B cell (primary cell): ENCODE data around the gene ITGAE. TPM values are rescaled to one million over a fixed set of nuclear protein-coding genes. Genes with fewer than 3 reads are reported as not detected.
"Not testable (repeated sequence)": the region's sequence is repeated elsewhere in the genome, so short reads cannot be mapped to it uniquely, and the experiment has no call there.

Experiments used
- ATAC-seq: fragments of 200-7000 bp; cut with Tn5 transposase; one replicate; pipeline ENCODE4 v1.10.0; 2021; ENCODE audit warnings: low read depth, mild to moderate bottlenecking, moderate number of reproducible peaks, moderate library complexity
- CTCF ChIA-PET: fragments of 350-600 bp; sonication (Branson Sonifier 250); formaldehyde crosslinking; loops from one replicate; lab custom pipeline; 2021; ENCODE audit warnings: antibody characterized with exemption, inconsistent platforms; lab: Charles Lee
- POLR2A ChIA-PET: fragments of 350-600 bp; sonication (Branson Sonifier 250); formaldehyde crosslinking; loops from one replicate; lab custom pipeline; 2021; ENCODE audit warnings: antibody characterized with exemption; lab: Charles Lee
- DNase-seq: peaks from one replicate; pipeline ENCODE4 v3.0.0; 2013
- H2AFZ ChIP-seq: 2 replicates; pipeline ENCODE4 v1.6.1; 2012; ENCODE audit warnings: mild to moderate bottlenecking, low read depth, low read length; ENCODE audit not compliant: insufficient read depth, poor library complexity, severe bottlenecking
- H3K27ac ChIP-seq, 2 donors: 1 replicate in 1 of 2; 2 replicates in 1 of 2; pipeline ENCODE4 v1.5.1; 2012 to 2013; ENCODE audit warnings: low read length in 2 of 2, mild to moderate bottlenecking in 2 of 2, moderate library complexity in 1 of 2
- H3K27me3 ChIP-seq, 4 experiments: fragments of 200-600 bp in 1 of 4; sonication (generic) in 1 of 4; replicated peaks in 1 of 4; 1 replicate in 2 of 4; 2 replicates in 2 of 4; pipeline versions ENCODE4 v1.6.1 to v1.7.0; 2013 to 2016; ENCODE audit warnings: low read length in 3 of 4, mild to moderate bottlenecking in 2 of 4, mixed read lengths in 1 of 4, moderate library complexity in 1 of 4; ENCODE audit not compliant: insufficient read depth in 4 of 4, control insufficient read depth in 3 of 4; ENCODE audit errors: control extremely low read depth in 1 of 4
- H3K36me3 ChIP-seq, 2 experiments: replicated peaks in 1 of 2; 1 replicate in 1 of 2; 2 replicates in 1 of 2; pipeline versions ENCODE4 v1.6.1 to v1.7.1; 2013; ENCODE audit warnings: low read length in 1 of 2; ENCODE audit not compliant: insufficient read depth in 2 of 2, control insufficient read depth in 1 of 2; ENCODE audit errors: control extremely low read depth in 1 of 2, extremely low read depth in 1 of 2
- H3K4me1 ChIP-seq, 2 donors: fragments of 200-600 bp in 1 of 2; sonication (generic) in 1 of 2; 1 replicate in 1 of 2; 2 replicates in 1 of 2; pipeline versions ENCODE4 v1.5.1 to v1.6.1; 2013 to 2017; ENCODE audit warnings: low read length in 2 of 2; ENCODE audit not compliant: control insufficient read depth in 2 of 2, insufficient read depth in 2 of 2
- H3K4me2 ChIP-seq: replicated peaks from 2 replicates; pipeline ENCODE3; 2012; ENCODE audit warnings: mild to moderate bottlenecking, low read depth, low read length; ENCODE audit not compliant: poor library complexity, severe bottlenecking
- H3K4me3 ChIP-seq, 5 experiments: fragments of 200-600 bp in 1 of 5; sonication (generic) in 1 of 5; 1 replicate in 3 of 5; 2 replicates in 2 of 5; pipeline versions ENCODE4 v1.5.1 to v1.7.0; 2011 to 2016; ENCODE audit warnings: low read length in 4 of 5, mild to moderate bottlenecking in 4 of 5, low read depth in 2 of 5, control low read depth in 1 of 5, moderate library complexity in 1 of 5; ENCODE audit not compliant: insufficient read depth in 1 of 5; ENCODE audit errors: control extremely low read depth in 1 of 5, extremely low read depth in 1 of 5
- H3K79me2 ChIP-seq: fragments of 200-600 bp; sonication (generic); one replicate; pipeline ENCODE4 v1.6.0; 2016; ENCODE audit warnings: low read length; ENCODE audit not compliant: control insufficient read depth, insufficient read depth
- H3K9ac ChIP-seq: fragments of 200-600 bp; sonication (generic); 2 replicates; pipeline ENCODE4 v1.6.1; 2017; ENCODE audit warnings: mild to moderate bottlenecking, low read length, moderate library complexity
- H3K9me3 ChIP-seq, 3 donors: one replicate each; pipeline versions ENCODE4 v1.6.1 to v1.7.1; 2013; ENCODE audit warnings: low read length in 2 of 3; ENCODE audit not compliant: control insufficient read depth in 2 of 3, insufficient read depth in 1 of 3; ENCODE audit errors: control extremely low read depth in 1 of 3
- H4K20me1 ChIP-seq: 2 replicates; pipeline ENCODE4 v1.6.0; 2012; ENCODE audit warnings: mild to moderate bottlenecking, low read length; ENCODE audit not compliant: insufficient read depth, control insufficient read depth, poor library complexity, severe bottlenecking
- H3K27ac Mint-ChIP-seq: one replicate; pipeline ENCODE4 v1.8.0; 2021; ENCODE audit warnings: mixed read lengths
- H3K27me3 Mint-ChIP-seq: one replicate; pipeline ENCODE4 v1.8.0; 2021; ENCODE audit warnings: mixed read lengths
- H3K4me1 Mint-ChIP-seq: one replicate; pipeline ENCODE4 v1.8.0; 2021; ENCODE audit warnings: mixed read lengths
- H3K4me3 Mint-ChIP-seq: one replicate; pipeline ENCODE4 v1.8.0; 2021; ENCODE audit warnings: mixed read lengths
- H3K9me3 Mint-ChIP-seq: one replicate; pipeline ENCODE4 v1.8.0; 2022; ENCODE audit warnings: mixed read lengths; ENCODE audit not compliant: insufficient read depth
- EZH2 ChIP-seq: IDR thresholded peaks from 2 replicates; pipeline ENCODE4 v1.6.1; 2012; ENCODE audit warnings: borderline replicate concordance, low read depth, mild to moderate bottlenecking, moderate library complexity, low read length; ENCODE audit not compliant: insufficient read depth, poor library complexity, severe bottlenecking
- WGBS: methylation state at CpG from one replicate; pipeline ENCODE4 v1.1.5; 2013; ENCODE audit warnings: missing lambda C conversion rate; ENCODE audit not compliant: insufficient coverage; 5-methylcytosine and 5-hydroxymethylcytosine counted together
- intact Hi-C: fragments of 100-400 bp; cut with micrococcal nuclease; formaldehyde crosslinking; loops from one replicate; pipeline ENCODE4 v1.10.0; 2022
- polyA plus RNA-seq: library from polyadenylated mRNA; depleted of rRNA; stranded (reverse); fragments of >200 nt; gene quantifications from 2 replicates; pipeline ENCODE4 v1.2.3, GENCODE V29; 2012
- total RNA-seq, 2 donors: library from RNA; stranded (reverse); fragments of 120-200 nt in 1 of 2; gene quantifications; 1 replicate in 1 of 2; 2 replicates in 1 of 2; pipeline versions ENCODE4 v1.2.3 to v1.2.4, GENCODE V29; 2013 to 2022
- TF ChIP-seq, protein P1 (sequence below): fragments of 200-600 bp; IDR thresholded peaks from one replicate; pipeline ENCODE4 v1.8.0; 2022; ENCODE audit warnings: antibody characterized with exemption, mild to moderate bottlenecking

Gene ITGAE
- total and polyA plus RNA-seq, 2 donors (not counting 1 experiment from before 2014, with no cell fraction given): 48.2 to 95.6 TPM

DNA sequence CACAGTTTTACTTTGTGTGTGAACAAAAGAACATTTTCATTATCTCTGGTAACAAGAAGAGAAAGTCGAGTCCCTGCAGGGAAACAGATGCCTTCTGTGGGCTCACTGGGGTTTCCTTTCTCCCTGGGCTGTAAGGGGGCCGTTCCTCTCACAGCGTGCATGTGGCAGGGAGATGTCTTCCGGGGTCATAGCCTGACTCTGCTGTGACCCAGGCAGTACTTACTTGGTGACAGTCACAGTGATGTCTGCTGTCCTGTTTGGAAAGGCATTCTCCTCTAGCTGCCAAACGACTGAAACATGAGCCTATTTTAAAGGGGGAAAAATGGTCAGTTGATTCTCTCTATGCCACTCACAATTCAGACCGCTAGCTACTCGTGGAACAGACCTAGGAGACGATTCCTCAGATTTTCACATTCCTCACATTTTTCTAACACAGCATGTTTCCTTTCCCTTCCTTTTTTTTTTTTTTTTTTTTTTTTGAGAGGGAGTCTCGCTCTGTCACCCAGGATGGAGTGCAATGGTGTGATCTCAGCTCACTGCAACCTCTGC, 70.0 kb downstream of the ITGAE start:
- TF ChIP-seq, protein P1, sequence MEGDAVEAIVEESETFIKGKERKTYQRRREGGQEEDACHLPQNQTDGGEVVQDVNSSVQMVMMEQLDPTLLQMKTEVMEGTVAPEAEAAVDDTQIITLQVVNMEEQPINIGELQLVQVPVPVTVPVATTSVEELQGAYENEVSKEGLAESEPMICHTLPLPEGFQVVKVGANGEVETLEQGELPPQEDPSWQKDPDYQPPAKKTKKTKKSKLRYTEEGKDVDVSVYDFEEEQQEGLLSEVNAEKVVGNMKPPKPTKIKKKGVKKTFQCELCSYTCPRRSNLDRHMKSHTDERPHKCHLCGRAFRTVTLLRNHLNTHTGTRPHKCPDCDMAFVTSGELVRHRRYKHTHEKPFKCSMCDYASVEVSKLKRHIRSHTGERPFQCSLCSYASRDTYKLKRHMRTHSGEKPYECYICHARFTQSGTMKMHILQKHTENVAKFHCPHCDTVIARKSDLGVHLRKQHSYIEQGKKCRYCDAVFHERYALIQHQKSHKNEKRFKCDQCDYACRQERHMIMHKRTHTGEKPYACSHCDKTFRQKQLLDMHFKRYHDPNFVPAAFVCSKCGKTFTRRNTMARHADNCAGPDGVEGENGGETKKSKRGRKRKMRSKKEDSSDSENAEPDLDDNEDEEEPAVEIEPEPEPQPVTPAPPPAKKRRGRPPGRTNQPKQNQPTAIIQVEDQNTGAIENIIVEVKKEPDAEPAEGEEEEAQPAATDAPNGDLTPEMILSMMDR: no peak
- TF ChIP-seq EZH2: no peak
- no peak for ATAC-seq
- no peak overlapping the region for H3K9ac ChIP-seq
- peaks cover 23% of the 10 kb centered on the region for H3K79me2 ChIP-seq
- POLR2A ChIA-PET: interaction anchor here (0.5 to 1.2 kb wide), 4 partner anchors 8 to 976 kb away, joined by 3 to 7 read pairs (median 4); partner anchors contain the start of gene HASPIN
- 72% methylated on average over 5 of the region's 9 CpGs for WGBS
- H3K27me3 ChIP-seq: no peaks in the 10 kb centered on the region
- H2AFZ ChIP-seq: no peak overlapping the region
- no peak overlapping the region for H3K4me2 ChIP-seq
- intact Hi-C loops: loop anchor here (10.0 kb wide), 1 partner anchor 344 kb away; no protein-coding TSS in a partner anchor
- no peaks in the 10 kb centered on the region for H3K27me3 Mint-ChIP-seq
- H3K4me1 ChIP-seq: peaks cover 19 to 41% of the 10 kb centered on the region in 2 donors
- H3K27ac Mint-ChIP-seq: peak overlapping the region; percentile 6
- H3K9me3 Mint-ChIP-seq: no peaks in the 10 kb centered on the region
- no peak overlapping the region for H3K4me3 Mint-ChIP-seq
- peaks cover 45% of the 10 kb centered on the region for H3K4me1 Mint-ChIP-seq
- H3K27ac ChIP-seq: no peak overlapping the region
- no peak for DNase-seq
- CTCF ChIA-PET: interaction anchor here (0.6 to 13.4 kb wide), 8 partner anchors 20 to 136 kb away, joined by 3 to 184 read pairs (median 13); partner anchors contain the start of genes NCBP3 and P2RX5
- no peaks in the 10 kb centered on the region for H4K20me1 ChIP-seq
- no peaks in the 10 kb centered on the region for H3K9me3 ChIP-seq
- no peak overlapping the region for H3K4me3 ChIP-seq
- H3K36me3 ChIP-seq: no peaks in the 10 kb centered on the region

DNA sequence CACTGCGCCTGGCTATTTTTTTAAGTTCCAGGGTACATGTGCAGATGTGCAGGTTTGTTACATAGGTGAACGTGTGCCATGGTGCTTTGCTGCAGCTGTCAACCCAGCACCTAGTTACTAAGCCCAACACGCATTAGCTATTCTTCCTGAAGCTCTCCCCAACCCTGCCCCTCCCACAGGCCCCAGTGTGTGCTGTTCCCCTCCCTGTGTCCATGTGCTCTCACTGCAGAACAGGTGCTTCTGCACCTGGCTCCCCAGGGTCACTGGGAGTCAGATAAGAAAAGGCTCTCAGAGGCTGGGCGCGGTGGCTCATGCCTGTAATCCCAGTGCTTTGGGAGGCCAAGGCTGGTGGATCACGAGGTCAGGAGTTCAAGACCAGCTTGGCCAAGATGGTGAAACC, 71.1 kb downstream of the ITGAE start:
- Mint-ChIP-seq H3K9me3 (no peaks in the 10 kb centered on the region), H3K27ac (no peak overlapping the region), H3K4me3 (no peak overlapping the region), H3K4me1 (peaks cover 55% of the 10 kb centered on the region), H3K27me3 (no peaks in the 10 kb centered on the region)
- intact Hi-C loops: loop anchor here (10.0 kb wide), 1 partner anchor 345 kb away; no protein-coding TSS in a partner anchor
- POLR2A ChIA-PET: interaction anchor here (0.5 kb wide), 1 partner anchor 176 kb away, joined by 5 read pairs; no protein-coding TSS in a partner anchor
- ATAC-seq (no peak), DNase-seq (no peak)
- Histone ChIP-seq H3K9me3 (no peaks in the 10 kb centered on the region), H3K79me2 (peaks cover 34% of the 10 kb centered on the region), H3K4me2 (no peak overlapping the region), H3K9ac (no peak overlapping the region), H3K4me1 (peaks cover 20 to 44% of the 10 kb centered on the region in 2 donors), H2AFZ (no peak overlapping the region), H4K20me1 (no peaks in the 10 kb centered on the region), H3K27ac (no peak overlapping the region), H3K27me3 (no peaks in the 10 kb centered on the region), H3K36me3 (no peaks in the 10 kb centered on the region), H3K4me3 (no peak overlapping the region)
- no peak for TF ChIP-seq EZH2
- TF ChIP-seq, protein P1: no peak
- WGBS: 88% methylated on average over 5 of the region's 6 CpGs
- CTCF ChIA-PET: interaction anchor here (1.2 to 13.4 kb wide), 7 partner anchors 9 to 98 kb away, joined by 3 to 184 read pairs (median 6); partner anchors contain the start of gene P2RX5

DNA sequence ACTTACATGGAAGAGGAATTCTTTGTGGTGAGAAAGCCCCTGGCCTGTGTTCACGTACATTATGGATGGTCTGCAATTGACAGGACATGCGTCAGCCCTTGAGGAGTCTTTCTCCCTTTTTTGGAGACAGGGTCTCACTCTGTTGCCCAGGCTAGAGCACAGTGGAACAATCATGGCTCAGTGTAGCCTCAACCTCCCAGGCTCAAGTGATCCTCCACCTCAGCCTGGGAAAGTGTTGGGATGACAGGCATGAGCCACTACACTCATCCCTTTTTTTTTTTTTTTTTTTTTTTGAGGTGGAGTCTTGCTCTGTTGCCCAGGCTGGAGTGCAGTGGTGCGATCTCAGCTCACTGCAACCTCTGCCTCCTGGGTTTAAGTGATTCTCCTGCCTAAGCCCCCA, 72.9 kb downstream of the ITGAE start:
- H3K9me3 Mint-ChIP-seq, H3K4me3 Mint-ChIP-seq, H3K27ac Mint-ChIP-seq, H4K20me1 ChIP-seq, H3K36me3 ChIP-seq, H3K9me3 ChIP-seq, H3K9ac ChIP-seq, intact Hi-C loops, H3K4me2 ChIP-seq, H3K27ac ChIP-seq, ATAC-seq, H3K27me3 ChIP-seq, H3K27me3 Mint-ChIP-seq, DNase-seq, H2AFZ ChIP-seq, H3K4me3 ChIP-seq: not testable (repeated sequence)
- Histone ChIP-seq H3K4me1 (peaks cover 27 to 52% of the 10 kb centered on the region in 2 donors), H3K79me2 (peaks cover 52% of the 10 kb centered on the region)
- ChIA-PET CTCF (interaction anchor here (1.3 to 13.4 kb wide), 10 partner anchors 11 to 117 kb away, joined by 4 to 184 read pairs (median 14); partner anchors contain the start of genes NCBP3 and P2RX5), POLR2A (interaction anchor here (0.6 to 1.7 kb wide), 5 partner anchors 19 to 103 kb away, joined by 3 to 16 read pairs (median 3); no protein-coding TSS in a partner anchor)
- WGBS: 94% methylated on average over 3 of the region's 3 CpGs
- peaks cover 56% of the 10 kb centered on the region for H3K4me1 Mint-ChIP-seq
